ENCODE results near the gene PROZ.

- TF ChIP-seq POLR2A (IDR thresholded peaks at IDR 0.05) (no peak), CTCF (IDR thresholded peaks at IDR 0.05) (no peak)
Measured at GRCh38 chr13:113182046-113182445, 23.6 kb downstream of the PROZ start.
